RWPE1 (cell line): ENCODE results near the gene CEMIP.
A peak's percentile ranks its signal among the peaks of the same experiment; 100 is the strongest.

ENCODE experiments used
- CTCF ChIA-PET: fragments of 350-600 bp; sonication (Branson Sonifier 250); formaldehyde crosslinking; extraction: SDS; loops from one replicate; lab custom pipeline; 2021; lab: Yijun Ruan, JAX
- POLR2A ChIA-PET: fragments of 400-600 bp; formaldehyde crosslinking; extraction: SDS; loops from one replicate; lab custom pipeline; 2020; ENCODE audit warnings: antibody characterized with exemption; ENCODE audit not compliant: low non-redundant PET; lab: Yijun Ruan, JAX
- DNase-seq: peaks from one replicate; pipeline ENCODE4 v3.0.0; 2012; ENCODE audit warnings: low spot score
- H3K27ac ChIP-seq: fragments of 450-650 bp; 2 replicates; pipeline ENCODE4 v1.5.1; 2017
- CTCF ChIP-seq: fragments of 450-650 bp; conservative IDR thresholded peaks from 2 replicates; pipeline ENCODE4 v1.5.1; 2017; ENCODE audit warnings: low read depth, mild to moderate bottlenecking

Gene CEMIP

GRCh38 chr15:80988148-80988796 is 209.1 kb downstream of the CEMIP start:
- POLR2A ChIA-PET: no interaction called here
- no peak for DNase-seq

GRCh38 chr15:80989081-80989517 is 209.9 kb downstream of the CEMIP start:
- DNase-seq: no peak
- ChIA-PET POLR2A (interaction anchor here (0.8 kb wide), 1 partner anchor 103 kb away, joined by 3 read pairs; no protein-coding TSS in a partner anchor), CTCF (no interaction called here)
- TF ChIP-seq CTCF: no peak
- H3K27ac ChIP-seq: peak overlapping the region; percentile 79

More at GRCh38 chr15:80988148-80988796, 209.1 kb downstream of the CEMIP start:
- no peak overlapping the region for H3K27ac ChIP-seq
- TF ChIP-seq CTCF: no peak
- CTCF ChIA-PET: no interaction called here

GRCh38 chr15:80989518-80990478 is 210.6 kb downstream of the CEMIP start, which contains the start of gene MESD:
TSS of gene MESD (minus strand) at chr15:80989819. CDS start at chr15:80989791, 28 bp downstream.
- POLR2A ChIA-PET: interaction anchor here (0.8 to 0.9 kb wide), 2 partner anchors 11 to 103 kb away, joined by 3 read pairs; partner anchors contain the start of gene TLNRD1
- DNase-seq: peak; percentile 99
- CTCF ChIA-PET: no interaction called here
- peak within 1 kb of the TSS; percentile 79 for H3K27ac ChIP-seq
- TF ChIP-seq CTCF: no peak

GRCh38 chr15:80990955-80991354 is 211.8 kb downstream of the CEMIP start:
- DNase-seq: no peak
- no peak for TF ChIP-seq CTCF
- ChIA-PET CTCF (interaction anchor here (0.5 kb wide), 1 partner anchor 212 kb away, joined by 3 read pairs; the partner anchor contains the start of gene CEMIP), POLR2A (interaction anchor here (0.5 to 0.9 kb wide), 2 partner anchors 10 to 14 kb away, joined by 3 read pairs; partner anchors contain the start of gene TLNRD1)
- H3K27ac ChIP-seq: no peak overlapping the region

GRCh38 chr15:80991421-80991820 is 212.3 kb downstream of the CEMIP start:
- ChIA-PET CTCF (interaction anchor here (0.7 kb wide), 1 partner anchor 534 kb away, joined by 3 read pairs; no protein-coding TSS in a partner anchor), POLR2A (interaction anchor here (0.5 kb wide), 1 partner anchor 14 kb away, joined by 3 read pairs; no protein-coding TSS in a partner anchor)
- no peak for TF ChIP-seq CTCF
- DNase-seq: no peak
- no peak overlapping the region for H3K27ac ChIP-seq

- H3K27ac ChIP-seq: no peak overlapping the region
- ChIA-PET CTCF (interaction anchor here (0.7 kb wide), 1 partner anchor 535 kb away, joined by 3 read pairs; no protein-coding TSS in a partner anchor), POLR2A (no interaction called here)
- TF ChIP-seq CTCF: no peak
- no peak for DNase-seq
Measured at GRCh38 chr15:80992006-80992405, 212.8 kb downstream of the CEMIP start.
